ENCODE results near the gene RBM20. TPM values are rescaled to one million over a fixed set of nuclear protein-coding genes. Genes with fewer than 3 reads are reported as not detected.

Gene RBM20
- total RNA-seq, 1 experiment from 2014 or later = 0.10 TPM

- intact Hi-C loops (cut with micrococcal nuclease; ENCODE audit: unreplicated experiment) = loop anchor here (2.0 kb wide), 1 partner anchor 31 kb away; no protein-coding TSS in a partner anchor
- H3K27ac ChIP-seq (ENCODE audit: low read length) = no peak overlapping the region
- TF ChIP-seq CTCF (IDR thresholded peaks at IDR 0.05) (no peak), TCF7L2 (IDR thresholded peaks at IDR 0.05; ENCODE audit: low read depth, low read length) (no peak), POLR2AphosphoS5 (IDR thresholded peaks at IDR 0.05; ENCODE audit: low read depth, low read length) (no peak), SIN3A (IDR thresholded peaks at IDR 0.05; ENCODE audit: borderline replicate concordance, insufficient read depth, low read depth, low read length) (no peak), REST (IDR thresholded peaks at IDR 0.05; ENCODE audit: insufficient read depth in 1 of 2, low read depth in 2 of 2, low read length in 1 of 2) (no peak)
- no TSS peak for BruUV-seq (replicated peaks)
- H3K9me3 ChIP-seq (ENCODE audit: control insufficient read depth, insufficient read depth, low read depth, low read length) = no peaks in the 10 kb centered on the region
- no peak for ATAC-seq
- no peak overlapping the region for H3K4me3 ChIP-seq (ENCODE audit: low read depth in 2 of 2, low read length in 2 of 2)
- DNase-seq (ENCODE audit: low read depth, low spot score) = no peak
- ChIA-PET CTCF (no interaction called here), POLR2A (no interaction called here)
- no peaks in the 10 kb centered on the region for H3K4me1 ChIP-seq (ENCODE audit: control insufficient read depth, insufficient read depth, low read length)
- no peaks in the 10 kb centered on the region for H3K27me3 ChIP-seq (ENCODE audit: control insufficient read depth, insufficient read depth, low read length)
- no peaks in the 10 kb centered on the region for H3K36me3 ChIP-seq (ENCODE audit: control insufficient read depth, insufficient read depth, low read length)
- in situ Hi-C loops (cut with HindIII; ENCODE audit: low pct_unique_long_range_greater_than_20kb, low sequenced_read_pairs) = no loop called here
These were observed 173.5 kb downstream of the RBM20 start for GRCh38 chr10:110817614-110818013.

DNA sequence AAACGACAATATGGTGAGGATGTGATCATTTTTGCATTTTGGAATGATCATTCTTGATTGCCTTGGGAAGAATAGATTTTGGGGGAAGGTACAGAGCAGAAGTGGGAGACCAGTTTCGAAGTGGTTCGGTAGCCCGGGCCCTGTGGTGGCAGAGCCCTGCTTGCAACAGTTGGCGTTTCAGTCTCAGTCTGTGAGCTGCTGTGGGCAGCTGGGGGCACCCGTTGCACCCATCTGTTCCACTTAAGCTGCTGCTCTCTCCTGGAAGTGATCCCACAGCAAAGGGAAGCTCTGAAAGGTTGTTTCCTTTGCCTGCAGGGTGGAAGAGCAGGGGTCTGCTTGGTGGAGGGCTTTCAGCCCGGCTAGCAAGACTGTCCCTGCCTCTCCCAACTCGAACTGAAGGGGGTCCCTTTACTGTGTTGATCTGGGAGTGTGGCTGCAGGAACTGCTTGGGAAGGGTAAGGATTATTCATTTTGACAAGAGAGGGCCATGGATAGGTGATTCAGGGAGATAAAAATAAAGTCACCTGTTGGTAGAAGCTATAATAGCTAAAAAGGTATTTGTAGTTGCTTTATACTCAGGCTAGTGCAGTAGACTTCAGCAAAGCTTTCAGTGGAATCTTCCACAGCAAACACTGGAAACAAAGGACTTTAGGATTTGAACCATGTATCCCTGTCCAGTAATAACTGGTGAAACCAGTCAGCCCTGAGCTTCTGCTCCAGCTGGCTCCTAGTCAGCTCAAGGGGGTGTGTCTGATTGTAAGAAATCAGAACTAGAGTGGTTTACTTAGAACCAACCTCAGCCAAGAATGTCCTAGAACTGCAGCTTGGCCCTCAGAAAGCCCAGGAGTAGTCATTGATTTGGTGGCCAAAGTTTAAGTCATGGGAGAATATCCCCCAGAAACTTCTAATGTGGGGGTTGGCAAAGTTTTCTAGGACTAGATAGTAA lies 174.4 kb downstream of the RBM20 start:
- DNase-seq (ENCODE audit: low read depth, low spot score) (no peak), ATAC-seq (no peak)
- in situ Hi-C loops (cut with HindIII; ENCODE audit: low pct_unique_long_range_greater_than_20kb, low sequenced_read_pairs) (no loop called here), intact Hi-C loops (cut with micrococcal nuclease; ENCODE audit: unreplicated experiment) (no loop called here)
- Histone ChIP-seq H3K4me3 (ENCODE audit: low read depth in 2 of 2, low read length in 2 of 2) (no peak overlapping the region), H3K4me1 (ENCODE audit: control insufficient read depth, insufficient read depth, low read length) (no peaks in the 10 kb centered on the region), H3K27me3 (ENCODE audit: control insufficient read depth, insufficient read depth, low read length) (no peaks in the 10 kb centered on the region), H3K36me3 (ENCODE audit: control insufficient read depth, insufficient read depth, low read length) (no peaks in the 10 kb centered on the region), H3K9me3 (ENCODE audit: control insufficient read depth, insufficient read depth, low read depth, low read length) (no peaks in the 10 kb centered on the region), H3K27ac (ENCODE audit: low read length) (no peak overlapping the region)
- TF ChIP-seq SIN3A (IDR thresholded peaks at IDR 0.05; ENCODE audit: borderline replicate concordance, insufficient read depth, low read depth, low read length) (no peak), REST (IDR thresholded peaks at IDR 0.05; ENCODE audit: insufficient read depth in 1 of 2, low read depth in 2 of 2, low read length in 1 of 2) (no peak), CTCF (IDR thresholded peaks at IDR 0.05) (no peak), TCF7L2 (IDR thresholded peaks at IDR 0.05; ENCODE audit: low read depth, low read length) (no peak), POLR2AphosphoS5 (IDR thresholded peaks at IDR 0.05; ENCODE audit: low read depth, low read length) (no peak)
- BruUV-seq (replicated peaks) = no TSS peak
- CTCF ChIA-PET = no interaction called here
- POLR2A ChIA-PET = no interaction called here

Measured in Panc1 (cell line).